Central memory CD8-positive, alpha-beta T cell (primary cell): ENCODE results near the gene ZNF83.
"Not testable (repeated sequence)": the region's sequence is repeated elsewhere in the genome, so short reads cannot be mapped to it uniquely, and the experiment has no call there.

Experiments
- ATAC-seq: fragments of 150-1000 bp; cut with Tn5 transposase; replicated peaks from 2 replicates; pipeline ENCODE4 v1.10.0; 2022; ENCODE audit warnings: mild to moderate bottlenecking, moderate FRiP score, moderate number of reproducible peaks; ENCODE audit not compliant: poor library complexity, severe bottlenecking; ENCODE audit errors: extremely low read depth
- DNase-seq, 2 donors: peaks; one replicate each; pipeline ENCODE4 v3.0.0; 2021; ENCODE audit warnings: low spot score in 2 of 2
- H3K27ac Mint-ChIP-seq: one replicate; pipeline ENCODE4 v1.8.0; 2022; ENCODE audit warnings: low read depth, mild to moderate bottlenecking, moderate library complexity, mixed read lengths
- H3K27me3 Mint-ChIP-seq: one replicate; pipeline ENCODE4 v1.8.0; 2022; ENCODE audit warnings: mixed read lengths
- H3K36me3 Mint-ChIP-seq: one replicate; pipeline ENCODE4 v1.8.0; 2022; ENCODE audit warnings: mild to moderate bottlenecking, moderate library complexity, mixed read lengths; ENCODE audit not compliant: insufficient read depth
- H3K4me1 Mint-ChIP-seq: one replicate; pipeline ENCODE4 v1.8.0; 2022; ENCODE audit warnings: mixed read lengths
- H3K4me3 Mint-ChIP-seq: one replicate; pipeline ENCODE4 v1.8.0; 2022; ENCODE audit warnings: mild to moderate bottlenecking, moderate library complexity, mixed read lengths
- H3K9me3 Mint-ChIP-seq: one replicate; pipeline ENCODE4 v1.8.0; 2022; ENCODE audit warnings: mixed read lengths

ZNF83 gene

GRCh38 chr19:52627441-52627840 is 10.7 kb downstream of the ZNF83 start:
- Mint-ChIP-seq H3K4me1 (peaks cover 38% of the 10 kb centered on the region), H3K36me3 (peaks cover 14% of the 10 kb centered on the region)
- not testable (repeated sequence) for H3K27me3 Mint-ChIP-seq, H3K4me3 Mint-ChIP-seq, DNase-seq, H3K9me3 Mint-ChIP-seq, ATAC-seq, H3K27ac Mint-ChIP-seq

GRCh38 chr19:52626915-52627314 is 11.2 kb downstream of the ZNF83 start:
- no peaks in the 10 kb centered on the region for H3K27me3 Mint-ChIP-seq
- DNase-seq = no peak
- no peak overlapping the region for H3K4me3 Mint-ChIP-seq
- H3K36me3 Mint-ChIP-seq = peaks cover 14% of the 10 kb centered on the region
- no peak overlapping the region for H3K27ac Mint-ChIP-seq
- H3K4me1 Mint-ChIP-seq = peaks cover 39% of the 10 kb centered on the region
- ATAC-seq = no peak
- no peaks in the 10 kb centered on the region for H3K9me3 Mint-ChIP-seq

DNA sequence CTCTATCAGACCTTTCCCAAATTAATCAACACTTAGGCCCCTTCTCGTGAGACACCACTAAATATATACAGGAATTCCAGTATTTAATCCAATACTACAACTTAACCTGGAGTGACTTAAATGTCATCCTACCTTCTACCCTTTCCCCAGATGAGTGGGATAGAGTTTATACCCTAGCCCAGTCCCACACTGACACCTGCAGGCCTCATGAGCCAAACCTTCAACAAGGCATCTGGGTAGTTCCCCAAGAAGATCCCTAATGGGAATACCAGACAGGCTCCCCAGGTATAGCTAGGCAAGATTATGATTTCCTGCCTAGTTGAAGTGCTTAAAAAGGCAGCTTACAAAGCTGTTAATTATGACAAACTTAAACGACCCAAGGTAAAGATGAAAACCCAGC is 15.9 kb downstream of the ZNF83 start:
- Mint-ChIP-seq H3K4me1 (peaks cover 23% of the 10 kb centered on the region), H3K27ac (peak overlapping the region; percentile 12), H3K36me3 (peaks cover 29% of the 10 kb centered on the region), H3K4me3 (no peak overlapping the region), H3K9me3 (no peaks in the 10 kb centered on the region), H3K27me3 (no peaks in the 10 kb centered on the region)
- no peak for ATAC-seq
- DNase-seq = no peak

DNA sequence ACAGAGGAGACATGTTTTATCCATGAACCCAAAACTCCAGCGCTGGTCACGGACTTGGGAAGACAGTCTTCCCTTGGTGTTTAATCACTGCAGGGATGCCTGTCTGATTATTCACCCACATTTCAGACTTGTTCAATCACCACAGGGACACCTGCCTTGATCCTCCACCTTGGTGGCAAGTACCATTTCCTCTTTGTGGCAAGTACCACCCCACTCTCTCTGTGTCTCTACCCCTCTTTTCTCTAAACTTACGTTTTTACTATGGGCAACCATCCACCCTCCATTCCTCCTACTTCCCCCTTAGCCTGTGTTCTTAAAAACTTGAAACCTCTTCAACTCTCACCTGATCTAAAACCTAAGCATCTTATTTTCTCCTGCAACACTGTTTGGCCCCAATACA is 16.8 kb downstream of the ZNF83 start:
- ATAC-seq (no peak), DNase-seq (no peak)
- Mint-ChIP-seq H3K27me3 (no peaks in the 10 kb centered on the region), H3K9me3 (no peaks in the 10 kb centered on the region), H3K27ac (peak overlapping the region; percentile 12), H3K4me3 (no peak overlapping the region), H3K4me1 (peaks cover 29% of the 10 kb centered on the region), H3K36me3 (peaks cover 37% of the 10 kb centered on the region)

GRCh38 chr19:52613299-52613906 is 24.8 kb downstream of the ZNF83 start:
- no peak for DNase-seq

DNA sequence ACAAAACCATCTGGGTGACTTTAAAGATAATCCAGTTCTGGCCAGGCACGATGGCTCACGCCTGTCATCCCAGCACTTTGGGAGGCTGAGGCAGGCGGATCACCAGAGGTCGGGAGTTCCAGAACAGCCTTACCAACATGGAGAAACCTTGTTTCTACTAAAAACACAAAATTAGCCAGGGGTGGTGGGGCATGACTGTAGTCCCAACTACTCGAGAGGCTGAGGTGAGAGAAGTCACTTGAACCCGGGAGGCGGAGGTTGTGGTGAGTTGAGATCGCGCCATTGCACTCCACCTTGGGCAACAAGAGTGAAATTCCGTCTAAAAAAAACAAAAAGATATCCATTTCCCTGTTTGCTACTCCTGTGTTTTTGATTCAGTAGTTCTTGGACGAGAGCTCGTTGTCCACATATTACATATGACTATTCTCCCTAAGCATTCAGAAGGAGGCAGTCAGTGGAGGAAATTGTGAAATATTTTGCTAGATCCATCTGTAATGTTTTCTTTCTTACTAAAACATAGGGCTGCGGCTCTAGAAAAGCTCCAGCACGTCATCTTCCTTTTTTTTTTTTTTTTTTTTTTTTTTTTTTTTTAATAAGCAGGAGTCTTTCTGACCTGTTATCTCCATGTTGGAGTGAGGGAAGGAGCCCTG is 34.5 kb downstream of the ZNF83 start:
- H3K4me3 Mint-ChIP-seq = no peak overlapping the region
- H3K9me3 Mint-ChIP-seq = peaks cover 5% of the 10 kb centered on the region
- H3K27ac Mint-ChIP-seq = no peak overlapping the region
- H3K27me3 Mint-ChIP-seq = no peaks in the 10 kb centered on the region
- H3K4me1 Mint-ChIP-seq = peaks cover 27% of the 10 kb centered on the region
- H3K36me3 Mint-ChIP-seq = peaks cover 6% of the 10 kb centered on the region
- DNase-seq (no peak), ATAC-seq (no peak)

More at GRCh38 chr19:52613299-52613906, 24.8 kb downstream of the ZNF83 start:
- H3K27ac Mint-ChIP-seq = no peak overlapping the region
- H3K9me3 Mint-ChIP-seq = peaks cover 16% of the 10 kb centered on the region
- H3K27me3 Mint-ChIP-seq = no peaks in the 10 kb centered on the region
- ATAC-seq = no peak
- H3K4me1 Mint-ChIP-seq = peaks cover 12% of the 10 kb centered on the region
- H3K36me3 Mint-ChIP-seq = peaks cover 39% of the 10 kb centered on the region
- H3K4me3 Mint-ChIP-seq = no peak overlapping the region

- no peak overlapping the region for H3K4me3 Mint-ChIP-seq
- H3K36me3 Mint-ChIP-seq = peaks cover 6% of the 10 kb centered on the region
- DNase-seq (no peak), ATAC-seq (no peak)
- H3K27me3 Mint-ChIP-seq = no peaks in the 10 kb centered on the region
- H3K27ac Mint-ChIP-seq = no peak overlapping the region
- peaks cover 5% of the 10 kb centered on the region for H3K9me3 Mint-ChIP-seq
- peaks cover 27% of the 10 kb centered on the region for H3K4me1 Mint-ChIP-seq
Observed at GRCh38 chr19:52602941-52603340, 35.2 kb downstream of the ZNF83 start.

DNA sequence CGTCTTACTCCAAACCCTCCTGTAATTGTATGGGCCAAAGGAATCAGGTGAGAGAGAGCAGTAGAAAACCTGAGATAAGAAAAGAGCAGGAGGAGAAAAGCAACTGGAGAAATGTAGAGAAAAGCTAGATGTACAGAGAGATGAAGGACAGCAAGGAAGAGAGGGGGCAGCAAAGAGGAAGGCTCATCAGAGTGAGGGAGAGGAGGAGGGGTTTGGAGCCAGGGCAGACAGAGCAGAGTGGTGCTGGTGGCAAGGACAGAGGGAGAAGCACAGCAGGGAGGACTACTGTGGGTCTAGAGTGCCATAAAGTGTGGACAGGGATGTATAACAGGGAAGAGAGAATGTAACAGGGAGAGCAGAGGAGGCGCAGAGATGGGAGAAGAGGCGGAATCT is 36.2 kb downstream of the ZNF83 start:
- H3K27me3 Mint-ChIP-seq, DNase-seq, ATAC-seq, H3K36me3 Mint-ChIP-seq: not testable (repeated sequence)
- Mint-ChIP-seq H3K27ac (peak overlapping the region; percentile 39), H3K4me3 (peak overlapping the region; percentile 83), H3K9me3 (peaks cover 12% of the 10 kb centered on the region), H3K4me1 (peaks cover 27% of the 10 kb centered on the region)

- peaks cover 17% of the 10 kb centered on the region for H3K9me3 Mint-ChIP-seq
- H3K36me3 Mint-ChIP-seq = peaks cover 6% of the 10 kb centered on the region
- no peaks in the 10 kb centered on the region for H3K27me3 Mint-ChIP-seq
- H3K27ac Mint-ChIP-seq = peak overlapping the region; percentile 39
- DNase-seq = peak; percentile 88 to 90
- peak overlapping the region; percentile 83 for H3K4me3 Mint-ChIP-seq
- peak; percentile 98 for ATAC-seq
- H3K4me1 Mint-ChIP-seq = peaks cover 27% of the 10 kb centered on the region
Observed at GRCh38 chr19:52601025-52601973, 36.9 kb downstream of the ZNF83 start.

DNA sequence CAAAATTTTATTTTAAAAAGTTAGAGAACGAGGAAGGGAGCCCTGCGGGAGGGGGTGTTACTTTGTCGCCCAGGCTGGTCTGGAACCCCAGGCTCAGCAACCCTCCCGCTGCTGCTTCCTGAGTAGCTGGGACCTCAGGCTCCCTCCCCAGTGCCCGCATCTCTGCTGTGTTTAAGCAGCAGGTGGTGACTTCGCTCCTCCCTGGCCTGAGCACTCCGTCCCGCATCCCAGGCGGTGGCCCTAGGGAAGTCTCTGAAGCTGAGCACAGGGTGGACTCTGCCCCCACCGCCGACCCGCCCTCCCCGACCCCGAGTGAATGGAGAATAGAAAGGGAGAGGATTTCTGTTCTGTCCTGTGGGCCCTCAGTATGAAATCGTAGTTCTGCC is 37.5 kb downstream of the ZNF83 start:
- peaks cover 14% of the 10 kb centered on the region for H3K9me3 Mint-ChIP-seq
- no peak for DNase-seq
- ATAC-seq = peak; percentile 29
- H3K27ac Mint-ChIP-seq = no peak overlapping the region
- H3K4me1 Mint-ChIP-seq = peaks cover 24% of the 10 kb centered on the region
- peaks cover 5% of the 10 kb centered on the region for H3K36me3 Mint-ChIP-seq
- H3K4me3 Mint-ChIP-seq = peak overlapping the region; percentile 83
- H3K27me3 Mint-ChIP-seq = no peaks in the 10 kb centered on the region

GRCh38 chr19:52599241-52599640 is 38.9 kb downstream of the ZNF83 start:
- H3K36me3 Mint-ChIP-seq = peaks cover 5% of the 10 kb centered on the region
- no peak overlapping the region for H3K4me3 Mint-ChIP-seq
- H3K27me3 Mint-ChIP-seq = no peaks in the 10 kb centered on the region
- H3K4me1 Mint-ChIP-seq = peaks cover 15% of the 10 kb centered on the region
- no peak for ATAC-seq
- H3K9me3 Mint-ChIP-seq = peaks cover 12% of the 10 kb centered on the region
- H3K27ac Mint-ChIP-seq = no peak overlapping the region
- no peak for DNase-seq

GRCh38 chr19:52593441-52593840 is 44.7 kb downstream of the ZNF83 start:
- not testable (repeated sequence) for H3K27ac Mint-ChIP-seq, ATAC-seq, H3K36me3 Mint-ChIP-seq, H3K27me3 Mint-ChIP-seq, H3K4me3 Mint-ChIP-seq, DNase-seq, H3K4me1 Mint-ChIP-seq
- H3K9me3 Mint-ChIP-seq = peaks cover 12% of the 10 kb centered on the region
